ENCODE data around the gene PAMR1.

The PAMR1 gene

GRCh38 chr11:35470616-35471015 lies 54.8 kb downstream of the PAMR1 start:
- DNase-seq (ENCODE audit: low spot score): no peak
- in situ Hi-C loops (cut with MboI; ENCODE audit: low sequenced_read_pairs, unreplicated experiment): no loop called here
- no peak for TF ChIP-seq CTCF (IDR thresholded peaks at IDR 0.05; ENCODE audit: borderline replicate concordance, control extremely low read depth, extremely low read depth, insufficient read depth, missing control alignments)

GRCh38 chr11:35466058-35466457 lies 59.4 kb downstream of the PAMR1 start:
- TF ChIP-seq CTCF (IDR thresholded peaks at IDR 0.05; ENCODE audit: borderline replicate concordance, control extremely low read depth, extremely low read depth, insufficient read depth, missing control alignments): no peak
- DNase-seq (ENCODE audit: low spot score): no peak
- in situ Hi-C loops (cut with MboI; ENCODE audit: low sequenced_read_pairs, unreplicated experiment): no loop called here

GRCh38 chr11:35464308-35464707 lies 61.1 kb downstream of the PAMR1 start:
- in situ Hi-C loops (cut with MboI; ENCODE audit: low sequenced_read_pairs, unreplicated experiment): no loop called here
- TF ChIP-seq CTCF (IDR thresholded peaks at IDR 0.05; ENCODE audit: borderline replicate concordance, control extremely low read depth, extremely low read depth, insufficient read depth, missing control alignments): no peak
- no peak for DNase-seq (ENCODE audit: low spot score)

GRCh38 chr11:35463331-35463751 lies 62.1 kb downstream of the PAMR1 start:
- in situ Hi-C loops (cut with MboI; ENCODE audit: low sequenced_read_pairs, unreplicated experiment): no loop called here
- TF ChIP-seq CTCF (IDR thresholded peaks at IDR 0.05; ENCODE audit: borderline replicate concordance, control extremely low read depth, extremely low read depth, insufficient read depth, missing control alignments): no peak

GRCh38 chr11:35461917-35462538 lies 63.4 kb downstream of the PAMR1 start:
- DNase-seq (ENCODE audit: low spot score): no peak
- no peak for TF ChIP-seq CTCF (IDR thresholded peaks at IDR 0.05; ENCODE audit: borderline replicate concordance, control extremely low read depth, extremely low read depth, insufficient read depth, missing control alignments)
- in situ Hi-C loops (cut with MboI; ENCODE audit: low sequenced_read_pairs, unreplicated experiment): no loop called here

More at GRCh38 chr11:35463331-35463751, 62.1 kb downstream of the PAMR1 start:
- DNase-seq (ENCODE audit: low spot score): no peak

- TF ChIP-seq CTCF (IDR thresholded peaks at IDR 0.05; ENCODE audit: borderline replicate concordance, control extremely low read depth, extremely low read depth, insufficient read depth, missing control alignments): no peak
- in situ Hi-C loops (cut with MboI; ENCODE audit: low sequenced_read_pairs, unreplicated experiment): no loop called here
- DNase-seq (ENCODE audit: low spot score): no peak
Measured at GRCh38 chr11:35459489-35459888, 65.9 kb downstream of the PAMR1 start.

All from GM13976 (cell line).